Upper lobe of left lung (tissue), 4 donors: Measurements from ENCODE around the gene PSAT1.

Source experiments
- CTCF ChIP-seq, 6 experiments: fragments of 450-650 bp in 4 of 6; fragments of 200-600 bp in 2 of 6; sonication (generic) in 2 of 6; IDR thresholded peaks; one replicate each; pipeline ENCODE4 v1.5.1; 2016 to 2019; ENCODE audit warnings: antibody characterized with exemption in 6 of 6
- EP300 ChIP-seq, 4 donors: sonication (generic); formaldehyde crosslinking; IDR thresholded peaks; one replicate each; pipeline ENCODE4 v1.5.1; 2017; ENCODE audit warnings: antibody characterized with exemption in 4 of 4, control low read depth in 2 of 4
- POLR2A ChIP-seq, 4 donors: fragments of 450-650 bp; IDR thresholded peaks; one replicate each; pipeline ENCODE4 v1.5.1; 2016 to 2017; ENCODE audit warnings: antibody characterized with exemption in 4 of 4, mild to moderate bottlenecking in 2 of 4
- POLR2AphosphoS5 ChIP-seq, 2 donors: sonication (generic); formaldehyde crosslinking; IDR thresholded peaks; one replicate each; pipeline ENCODE4 v1.5.1; 2017; ENCODE audit warnings: antibody characterized with exemption in 2 of 2

GRCh38 chr9:78304357-78304756 lies 7.4 kb downstream of the PSAT1 start:
- TF ChIP-seq CTCF (IDR thresholded peaks at IDR 0.05) (no peak), POLR2A (IDR thresholded peaks at IDR 0.05) (no peak), POLR2AphosphoS5 (IDR thresholded peaks at IDR 0.05) (no peak), EP300 (IDR thresholded peaks at IDR 0.05) (no peak)
